WTC11 (cell line): ENCODE results near the gene RCL1.

ENCODE experiments used
- AFF4 ChIP-seq: sonication (generic); formaldehyde crosslinking; IDR thresholded peaks from 2 replicates; pipeline ENCODE4 v1.8.1; 2023; ENCODE audit warnings: mild to moderate bottlenecking, missing genetic modification reagents, borderline replicate concordance
- CTCF ChIP-seq: fragments of 200-600 bp; IDR thresholded peaks from 2 replicates; pipeline ENCODE4 v1.8.0; 2022; ENCODE audit warnings: antibody characterized with exemption
- ETV6 ChIP-seq: sonication (generic); formaldehyde crosslinking; IDR thresholded peaks from 2 replicates; pipeline ENCODE4 v1.8.1; 2022; ENCODE audit warnings: mild to moderate bottlenecking, missing genetic modification reagents
- NFYB ChIP-seq: sonication (generic); formaldehyde crosslinking; conservative IDR thresholded peaks from 2 replicates; pipeline ENCODE4 v1.8.0; 2022; ENCODE audit warnings: low read depth, missing genetic modification reagents
- NR1H2 ChIP-seq: sonication (generic); formaldehyde crosslinking; IDR thresholded peaks from 2 replicates; pipeline ENCODE4 v1.9.0; 2021; ENCODE audit warnings: mild to moderate bottlenecking, moderate library complexity, missing genetic modification reagents
- PRDM15 ChIP-seq: sonication (generic); formaldehyde crosslinking; IDR thresholded peaks from 2 replicates; pipeline ENCODE4 v1.8.0; 2022; ENCODE audit warnings: missing genetic modification reagents
- TEAD4 ChIP-seq: sonication (generic); formaldehyde crosslinking; IDR thresholded peaks from 2 replicates; pipeline ENCODE4 v1.8.0; 2022; ENCODE audit warnings: mild to moderate bottlenecking, missing genetic modification reagents

GRCh38 chr9:4837261-4838188 lies 44.8 kb downstream of the RCL1 start:
- TF ChIP-seq PRDM15 (CRISPR knock-in tag) (no peak), ETV6 (CRISPR knock-in tag) (no peak), NR1H2 (CRISPR knock-in tag) (no peak), NFYB (no peak), TEAD4 (CRISPR knock-in tag) (no peak), CTCF (no peak), AFF4 (CRISPR knock-in tag) (no peak)
